ENCODE data around the gene OSBPL5. TPM values are rescaled to one million over a fixed set of nuclear protein-coding genes. Genes with fewer than 3 reads are reported as not detected.

OSBPL5 gene
- polyA plus RNA-seq, 2 of the 4 experiments (the other 2 are of a cell fraction), result 1.6 to 4.6 TPM

GRCh38 chr11:3096909-3097530 is 68.1 kb downstream of the OSBPL5 start (continued):
- TF ChIP-seq HDAC2 (IDR thresholded peaks at IDR 0.05), result no peak
- no peak for TF ChIP-seq JUN (IDR thresholded peaks at IDR 0.05)
- TF ChIP-seq E2F6 (IDR thresholded peaks at IDR 0.05; ENCODE audit: borderline replicate concordance, low read depth), result no peak

- H3K4me1 ChIP-seq, result no peaks in the 10 kb centered on the region
- ChIA-PET CTCF (interaction anchor here (1.1 to 1.2 kb wide), 2 partner anchors 45 to 59 kb away, joined by 3 to 4 read pairs; no protein-coding TSS in a partner anchor), POLR2A (no interaction called here)
- H3K9me3 ChIP-seq, result no peaks in the 10 kb centered on the region
- no peak overlapping the region for H3K4me3 ChIP-seq
- 44% methylated on average over 15 of the region's 15 CpGs for WGBS (ENCODE audit: missing lambda C conversion rate)
- ATAC-seq (no peak), DNase-seq (ENCODE audit: low read depth in 1 of 2, low spot score in 1 of 2) (peak in 1 of 2 experiments; percentile 28), FAIRE-seq (no peak)
- H3K4me2 ChIP-seq, result no peak overlapping the region
- no peak overlapping the region for H3K27ac ChIP-seq
- no peak for TF ChIP-seq HEYL (CRISPR knock-in tag; IDR thresholded peaks at IDR 0.05)
- TF ChIP-seq SMC3 (IDR thresholded peaks at IDR 0.05), result no peak
- no peak for TF ChIP-seq PHF8 (IDR thresholded peaks at IDR 0.05; ENCODE audit: borderline replicate concordance, low read depth)
- no peak for TF ChIP-seq USF2 (IDR thresholded peaks at IDR 0.05)
- no peak for TF ChIP-seq RCOR1 (IDR thresholded peaks at IDR 0.05; ENCODE audit: low read depth, low read length)
- TF ChIP-seq CBX8 (IDR thresholded peaks at IDR 0.05), result no peak
Measured at GRCh38 chr11:3095712-3096361, 69.3 kb downstream of the OSBPL5 start.

- DNase-seq (ENCODE audit: low read depth in 1 of 2, low spot score in 1 of 2) (no peak), FAIRE-seq (no peak), ATAC-seq (no peak)
- 96% methylated on average over 14 of the region's 21 CpGs for WGBS (ENCODE audit: missing lambda C conversion rate)
- ChIA-PET POLR2A (no interaction called here), CTCF (interaction anchor here (0.9 to 8.1 kb wide), 5 partner anchors 10 to 164 kb away, joined by 3 to 210 read pairs (median 4); partner anchors contain the start of gene PHLDA2)
- H3K4me3 ChIP-seq, result no peak overlapping the region
- H3K9me3 ChIP-seq, result no peaks in the 10 kb centered on the region
- H3K4me1 ChIP-seq, result no peaks in the 10 kb centered on the region
- TF ChIP-seq HOXA7 (CRISPR knock-in tag; IDR thresholded peaks at IDR 0.05), result no peak
- no peak for TF ChIP-seq HDAC2 (IDR thresholded peaks at IDR 0.05)
- no peak for TF ChIP-seq NR3C1 (IDR thresholded peaks at IDR 0.05)
- TF ChIP-seq REST (IDR thresholded peaks at IDR 0.05), result no peak
- no peak for TF ChIP-seq MAZ (IDR thresholded peaks at IDR 0.05; ENCODE audit: borderline replicate concordance, low read depth, low read length)
- no peak for TF ChIP-seq JUNB (IDR thresholded peaks at IDR 0.05)
- no peak for TF ChIP-seq CTCF (IDR thresholded peaks at IDR 0.05)
- TF ChIP-seq HES2 (IDR thresholded peaks at IDR 0.05), result no peak
- TF ChIP-seq FOSB (CRISPR knock-in tag; IDR thresholded peaks at IDR 0.05), result no peak
- no peak for TF ChIP-seq HEYL (CRISPR knock-in tag; IDR thresholded peaks at IDR 0.05)
- H3K27ac ChIP-seq, result no peak overlapping the region
- H3K4me2 ChIP-seq, result no peak overlapping the region
Measured at GRCh38 chr11:3094223-3094824, 70.8 kb downstream of the OSBPL5 start.
